VCaP (cell line): Measurements from ENCODE around the gene NEU3.
"Not testable (repeated sequence)": the region's sequence is repeated elsewhere in the genome, so short reads cannot be mapped to it uniquely, and the experiment has no call there.

Source experiments
- H3K27ac ChIP-seq: fragments of 450-650 bp; 2 replicates; pipeline ENCODE4 v1.5.1; 2017
- TF ChIP-seq, protein P1 (sequence below): fragments of 450-650 bp; conservative IDR thresholded peaks from 2 replicates; pipeline ENCODE4 v1.5.1; 2017; ENCODE audit warnings: mild to moderate bottlenecking, moderate library complexity

NEU3 gene

DNA sequence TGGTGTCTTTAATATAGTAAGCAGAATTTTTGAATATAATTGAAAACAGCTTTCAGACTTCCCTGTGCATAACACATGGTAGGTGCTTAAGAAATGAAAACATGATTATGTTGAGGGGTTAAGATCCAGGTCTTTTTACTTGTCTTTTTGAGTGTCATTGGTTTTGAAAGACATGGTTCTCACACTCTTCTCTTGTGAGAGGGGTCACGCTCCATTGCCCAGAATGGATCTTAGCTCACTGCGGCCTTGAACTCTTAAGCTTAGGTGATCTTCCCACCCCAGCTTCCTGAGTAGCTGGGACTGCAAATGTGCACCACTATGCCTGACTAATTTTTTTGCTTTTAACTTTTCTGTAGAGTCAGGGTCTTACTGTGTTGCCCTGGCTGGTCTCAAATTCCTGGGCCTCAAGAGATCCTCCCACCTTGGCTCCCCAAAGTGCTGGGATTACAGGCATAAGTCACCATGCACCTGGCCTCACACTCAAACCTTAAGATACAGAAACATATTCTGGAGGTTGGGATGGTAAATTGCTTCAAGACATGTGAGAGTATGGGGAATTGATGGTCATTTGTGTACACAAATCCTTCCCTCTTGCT, 38.3 kb upstream of the NEU3 start:
- peak overlapping the region; percentile 87; the same call in 1 of the 2 replicates for H3K27ac ChIP-seq
- TF ChIP-seq, protein P1, sequence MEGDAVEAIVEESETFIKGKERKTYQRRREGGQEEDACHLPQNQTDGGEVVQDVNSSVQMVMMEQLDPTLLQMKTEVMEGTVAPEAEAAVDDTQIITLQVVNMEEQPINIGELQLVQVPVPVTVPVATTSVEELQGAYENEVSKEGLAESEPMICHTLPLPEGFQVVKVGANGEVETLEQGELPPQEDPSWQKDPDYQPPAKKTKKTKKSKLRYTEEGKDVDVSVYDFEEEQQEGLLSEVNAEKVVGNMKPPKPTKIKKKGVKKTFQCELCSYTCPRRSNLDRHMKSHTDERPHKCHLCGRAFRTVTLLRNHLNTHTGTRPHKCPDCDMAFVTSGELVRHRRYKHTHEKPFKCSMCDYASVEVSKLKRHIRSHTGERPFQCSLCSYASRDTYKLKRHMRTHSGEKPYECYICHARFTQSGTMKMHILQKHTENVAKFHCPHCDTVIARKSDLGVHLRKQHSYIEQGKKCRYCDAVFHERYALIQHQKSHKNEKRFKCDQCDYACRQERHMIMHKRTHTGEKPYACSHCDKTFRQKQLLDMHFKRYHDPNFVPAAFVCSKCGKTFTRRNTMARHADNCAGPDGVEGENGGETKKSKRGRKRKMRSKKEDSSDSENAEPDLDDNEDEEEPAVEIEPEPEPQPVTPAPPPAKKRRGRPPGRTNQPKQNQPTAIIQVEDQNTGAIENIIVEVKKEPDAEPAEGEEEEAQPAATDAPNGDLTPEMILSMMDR, result no peak

GRCh38 chr11:74951226-74951625, 37.5 kb upstream of the NEU3 start:
- H3K27ac ChIP-seq, result no peak overlapping the region
- TF ChIP-seq, protein P1, result no peak

DNA sequence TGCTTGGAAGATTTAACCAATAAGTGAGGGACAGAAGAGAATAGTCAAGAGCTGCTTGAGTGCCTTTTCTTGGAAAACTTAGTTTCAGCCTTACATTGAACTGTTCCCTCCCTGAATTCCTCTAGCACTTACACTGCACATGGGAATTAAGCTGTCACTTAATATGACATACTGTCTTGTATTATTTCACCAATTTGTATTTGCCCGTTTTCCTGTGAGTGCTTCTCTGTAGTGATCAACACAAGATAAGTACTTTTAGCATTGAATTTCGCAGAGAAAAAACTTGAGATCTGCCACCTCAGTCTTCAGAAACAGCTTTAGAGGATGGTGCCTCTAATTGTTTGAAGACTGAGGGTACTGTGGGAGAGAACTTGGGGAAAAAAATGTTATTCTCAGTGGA, 36.0 kb upstream of the NEU3 start:
- TF ChIP-seq, protein P1, result no peak
- H3K27ac ChIP-seq, result no peak overlapping the region

GRCh38 chr11:74953451-74953850, 35.3 kb upstream of the NEU3 start:
- no peak overlapping the region for H3K27ac ChIP-seq
- TF ChIP-seq, protein P1, result no peak

- H3K27ac ChIP-seq, result no peak overlapping the region
Observed at GRCh38 chr11:74954199-74954598, 34.5 kb upstream of the NEU3 start.

GRCh38 chr11:74956397-74957015, 32.2 kb upstream of the NEU3 start:
- TF ChIP-seq, protein P1, result no peak
- no peak overlapping the region for H3K27ac ChIP-seq

More at GRCh38 chr11:74954199-74954598, 34.5 kb upstream of the NEU3 start:
- TF ChIP-seq, protein P1, result no peak

DNA sequence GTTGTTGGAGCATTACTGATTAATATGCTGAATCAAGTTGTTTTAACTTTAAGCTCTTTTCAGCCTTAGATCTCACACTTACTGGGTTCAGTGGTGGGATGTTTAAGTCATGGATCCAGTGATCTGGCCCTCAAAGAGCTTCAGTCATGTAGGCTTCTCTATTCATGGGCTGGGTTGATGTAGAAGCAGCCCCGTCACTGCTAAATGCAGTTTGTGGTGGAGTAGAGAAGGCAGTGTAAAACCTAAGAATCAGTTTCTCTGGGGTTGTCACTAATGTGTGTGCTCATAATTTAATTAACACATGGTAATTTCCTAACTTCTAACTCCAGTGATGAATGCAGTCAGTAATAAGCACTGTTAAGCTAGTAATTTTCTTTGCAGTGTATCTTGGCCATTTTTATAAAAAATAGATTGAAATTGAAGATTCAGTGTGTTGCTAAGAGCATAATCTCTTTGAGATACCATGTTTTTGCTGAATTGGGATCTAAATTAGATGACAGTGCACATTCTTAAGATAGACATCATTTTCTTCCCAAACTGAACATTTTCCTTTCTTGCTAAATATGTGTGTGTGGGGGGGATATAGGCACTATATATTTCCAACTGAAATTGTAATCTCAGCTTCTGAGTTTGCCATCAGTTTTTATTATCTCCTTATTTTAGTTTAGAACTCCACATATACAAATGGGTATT, 30.6 kb upstream of the NEU3 start:
- no peak overlapping the region for H3K27ac ChIP-seq
- TF ChIP-seq, protein P1, result no peak

GRCh38 chr11:74960128-74960527, 28.6 kb upstream of the NEU3 start:
- not testable (repeated sequence) for H3K27ac ChIP-seq
